SK-N-SH treated with all-trans-retinoic acid at 6 μM for 48 hours (cell line): ENCODE data around the gene USF2.

Source experiments
- ARNTL ChIP-seq: fragments of 450-650 bp; formaldehyde crosslinking; IDR thresholded peaks from 2 replicates; pipeline ENCODE4 v1.5.0; 2020; ENCODE audit warnings: low read depth, mild to moderate bottlenecking, moderate library complexity, borderline replicate concordance
- BACH2 ChIP-seq: fragments of 250-450 bp; sonication (Bioruptor Pico); IDR thresholded peaks from 2 replicates; pipeline ENCODE4 v1.9.0; 2021; ENCODE audit warnings: mild to moderate bottlenecking, borderline replicate concordance
- CSDC2 ChIP-seq: fragments of 250-450 bp; sonication (Bioruptor Pico); IDR thresholded peaks from 2 replicates; pipeline ENCODE4 v1.5.0; 2020; ENCODE audit warnings: mild to moderate bottlenecking, moderate library complexity
- ESRRG ChIP-seq: fragments of 250-450 bp; sonication (Bioruptor Pico); IDR thresholded peaks from 2 replicates; pipeline ENCODE4 v1.6.1; 2021; ENCODE audit warnings: mild to moderate bottlenecking
- GLIS3 ChIP-seq: fragments of 250-450 bp; sonication (Bioruptor Pico); IDR thresholded peaks from 2 replicates; pipeline ENCODE4 v1.5.0; 2020; ENCODE audit warnings: mild to moderate bottlenecking, moderate library complexity
- PATZ1 ChIP-seq: fragments of 250-450 bp; sonication (Bioruptor Pico); IDR thresholded peaks from 2 replicates; pipeline ENCODE4 v1.8.0; 2020; ENCODE audit warnings: mild to moderate bottlenecking, moderate library complexity, borderline replicate concordance
- ZFP3 ChIP-seq: fragments of 250-450 bp; sonication (Bioruptor Pico); IDR thresholded peaks from 2 replicates; pipeline ENCODE4 v1.5.0; 2020; ENCODE audit warnings: mild to moderate bottlenecking, moderate library complexity
- ZFP30 ChIP-seq: fragments of 450-650 bp; formaldehyde crosslinking; IDR thresholded peaks from 2 replicates; pipeline ENCODE4 v1.5.0; 2022; ENCODE audit warnings: mild to moderate bottlenecking, moderate library complexity
- ZNF565 ChIP-seq: fragments of 450-650 bp; formaldehyde crosslinking; conservative IDR thresholded peaks from 2 replicates; pipeline ENCODE4 v1.5.0; 2020; ENCODE audit warnings: low read depth, mild to moderate bottlenecking, moderate library complexity
- ZNF70 ChIP-seq: fragments of 450-650 bp; formaldehyde crosslinking; IDR thresholded peaks from 2 replicates; pipeline ENCODE4 v1.5.0; 2020; ENCODE audit warnings: mild to moderate bottlenecking, moderate library complexity
- ZNF8 ChIP-seq: fragments of 450-650 bp; formaldehyde crosslinking; IDR thresholded peaks from 2 replicates; pipeline ENCODE4 v1.5.0; 2020; ENCODE audit warnings: mild to moderate bottlenecking, moderate library complexity
- TF ChIP-seq, protein P1 (sequence below): fragments of 250-450 bp; sonication (Bioruptor Pico); IDR thresholded peaks from 2 replicates; pipeline ENCODE4 v1.5.1; 2020; ENCODE audit warnings: low read depth, mild to moderate bottlenecking, moderate library complexity
- TF ChIP-seq, protein P2 (sequence below): fragments of 250-450 bp; sonication (Bioruptor Pico); IDR thresholded peaks from 2 replicates; pipeline ENCODE4 v1.5.0; 2020; ENCODE audit warnings: mild to moderate bottlenecking, moderate library complexity

DNA sequence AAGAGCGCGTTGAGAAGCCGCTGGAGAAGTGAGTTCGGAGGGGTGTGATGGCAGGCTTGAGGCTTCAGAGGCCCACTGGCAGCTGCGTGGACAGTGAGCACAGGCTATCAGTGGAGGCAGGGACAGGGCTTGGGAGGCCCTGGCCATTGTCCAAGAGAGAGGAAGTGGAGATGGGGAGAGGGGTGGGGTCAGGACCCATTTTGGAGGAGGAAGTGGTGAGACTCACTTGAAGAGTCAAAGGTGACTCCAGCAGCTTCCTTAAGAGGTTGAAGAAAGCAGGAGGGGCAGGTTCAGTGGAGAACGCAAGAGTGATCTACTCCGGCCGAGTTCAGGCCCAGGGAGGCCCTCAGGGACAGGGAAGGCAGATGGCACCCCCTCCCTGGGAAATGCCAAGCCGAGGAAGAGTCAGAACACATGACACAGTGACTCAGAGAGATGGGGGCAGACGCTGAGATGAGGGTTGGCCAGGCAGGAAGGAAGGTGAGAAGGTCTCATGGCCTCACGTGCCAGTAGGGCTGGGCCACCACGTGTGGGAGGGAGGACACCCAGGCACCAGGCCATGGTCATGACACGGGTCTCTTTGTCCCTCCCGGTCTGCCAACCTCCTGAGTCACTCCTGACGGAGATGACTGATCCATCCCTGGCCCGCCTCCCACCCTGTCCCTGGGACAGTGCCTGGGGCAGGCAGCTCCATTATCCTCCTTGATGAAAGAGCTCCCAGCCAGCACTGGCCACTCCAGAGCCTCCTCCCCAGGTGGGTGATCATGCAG lies 50.1 kb downstream of the USF2 start:
- TF ChIP-seq ESRRG (CRISPR knock-in tag): no peak
- no peak for TF ChIP-seq BACH2 (CRISPR knock-in tag)
- TF ChIP-seq, protein P1, sequence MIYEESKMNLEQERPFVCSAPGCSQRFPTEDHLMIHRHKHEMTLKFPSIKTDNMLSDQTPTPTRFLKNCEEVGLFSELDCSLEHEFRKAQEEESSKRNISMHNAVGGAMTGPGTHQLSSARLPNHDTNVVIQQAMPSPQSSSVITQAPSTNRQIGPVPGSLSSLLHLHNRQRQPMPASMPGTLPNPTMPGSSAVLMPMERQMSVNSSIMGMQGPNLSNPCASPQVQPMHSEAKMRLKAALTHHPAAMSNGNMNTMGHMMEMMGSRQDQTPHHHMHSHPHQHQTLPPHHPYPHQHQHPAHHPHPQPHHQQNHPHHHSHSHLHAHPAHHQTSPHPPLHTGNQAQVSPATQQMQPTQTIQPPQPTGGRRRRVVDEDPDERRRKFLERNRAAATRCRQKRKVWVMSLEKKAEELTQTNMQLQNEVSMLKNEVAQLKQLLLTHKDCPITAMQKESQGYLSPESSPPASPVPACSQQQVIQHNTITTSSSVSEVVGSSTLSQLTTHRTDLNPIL: no peak
- TF ChIP-seq ARNTL: no peak
- TF ChIP-seq, protein P2, sequence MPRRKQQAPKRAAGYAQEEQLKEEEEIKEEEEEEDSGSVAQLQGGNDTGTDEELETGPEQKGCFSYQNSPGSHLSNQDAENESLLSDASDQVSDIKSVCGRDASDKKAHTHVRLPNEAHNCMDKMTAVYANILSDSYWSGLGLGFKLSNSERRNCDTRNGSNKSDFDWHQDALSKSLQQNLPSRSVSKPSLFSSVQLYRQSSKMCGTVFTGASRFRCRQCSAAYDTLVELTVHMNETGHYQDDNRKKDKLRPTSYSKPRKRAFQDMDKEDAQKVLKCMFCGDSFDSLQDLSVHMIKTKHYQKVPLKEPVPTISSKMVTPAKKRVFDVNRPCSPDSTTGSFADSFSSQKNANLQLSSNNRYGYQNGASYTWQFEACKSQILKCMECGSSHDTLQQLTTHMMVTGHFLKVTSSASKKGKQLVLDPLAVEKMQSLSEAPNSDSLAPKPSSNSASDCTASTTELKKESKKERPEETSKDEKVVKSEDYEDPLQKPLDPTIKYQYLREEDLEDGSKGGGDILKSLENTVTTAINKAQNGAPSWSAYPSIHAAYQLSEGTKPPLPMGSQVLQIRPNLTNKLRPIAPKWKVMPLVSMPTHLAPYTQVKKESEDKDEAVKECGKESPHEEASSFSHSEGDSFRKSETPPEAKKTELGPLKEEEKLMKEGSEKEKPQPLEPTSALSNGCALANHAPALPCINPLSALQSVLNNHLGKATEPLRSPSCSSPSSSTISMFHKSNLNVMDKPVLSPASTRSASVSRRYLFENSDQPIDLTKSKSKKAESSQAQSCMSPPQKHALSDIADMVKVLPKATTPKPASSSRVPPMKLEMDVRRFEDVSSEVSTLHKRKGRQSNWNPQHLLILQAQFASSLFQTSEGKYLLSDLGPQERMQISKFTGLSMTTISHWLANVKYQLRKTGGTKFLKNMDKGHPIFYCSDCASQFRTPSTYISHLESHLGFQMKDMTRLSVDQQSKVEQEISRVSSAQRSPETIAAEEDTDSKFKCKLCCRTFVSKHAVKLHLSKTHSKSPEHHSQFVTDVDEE (CRISPR knock-in tag): no peak
- no peak for TF ChIP-seq ZFP30 (CRISPR knock-in tag)
- TF ChIP-seq GLIS3 (CRISPR knock-in tag): no peak
- TF ChIP-seq ZNF8 (CRISPR knock-in tag): no peak
- no peak for TF ChIP-seq ZNF70 (CRISPR knock-in tag)
- TF ChIP-seq ZNF565 (CRISPR knock-in tag): no peak
- TF ChIP-seq PATZ1 (CRISPR knock-in tag): no peak
- TF ChIP-seq CSDC2 (CRISPR knock-in tag): no peak
- TF ChIP-seq ZFP3: no peak
